T follicular helper cell (primary cell): ENCODE measurements around the gene DYNC2H1.

Experiments used
- DNase-seq: peaks from one replicate; pipeline ENCODE4 v3.0.0-alpha.2; 2020; ENCODE audit warnings: low read depth

DYNC2H1 gene

GRCh38 chr11:103465555-103466140 is 356.4 kb downstream of the DYNC2H1 start:
- no peak for DNase-seq

DNA sequence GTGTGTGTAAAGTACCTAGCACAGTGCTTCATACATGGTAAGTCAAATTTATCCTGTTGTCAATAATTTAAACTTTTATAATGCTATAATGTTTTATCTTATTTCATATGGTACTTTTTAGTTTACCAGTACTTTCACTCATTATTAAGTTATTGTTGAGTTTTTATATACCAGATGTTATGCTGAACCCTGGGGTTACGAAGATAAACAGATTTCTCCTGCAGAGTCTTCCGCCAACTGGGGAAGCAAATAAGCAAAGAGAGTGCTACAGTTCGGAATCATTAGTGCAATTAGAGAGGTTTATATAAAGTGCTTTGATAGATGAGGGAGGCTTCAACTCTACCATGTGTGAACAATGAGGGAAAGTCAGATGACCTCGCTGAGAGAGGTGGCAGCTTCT is 362.3 kb downstream of the DYNC2H1 start:
- no peak for DNase-seq

GRCh38 chr11:103476874-103477273 is 367.6 kb downstream of the DYNC2H1 start:
- no peak for DNase-seq

DNA sequence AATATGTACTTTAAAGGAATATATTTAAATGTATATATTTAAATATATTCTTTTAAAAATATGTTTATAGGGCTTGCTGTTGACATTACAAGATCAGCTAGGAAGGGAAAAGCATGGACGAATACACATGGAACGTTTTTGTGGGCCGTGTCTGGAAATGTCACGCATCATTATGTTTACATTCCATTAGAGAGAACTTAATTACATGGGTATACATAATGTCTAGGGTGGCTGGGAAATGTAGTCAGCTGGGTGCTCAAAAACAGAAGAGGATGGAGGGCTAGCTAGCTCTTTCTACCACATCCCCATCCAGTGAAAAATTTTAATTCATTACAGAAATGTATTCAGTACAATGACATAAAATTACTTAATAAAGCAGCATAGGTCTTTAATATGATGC is 371.2 kb downstream of the DYNC2H1 start:
- DNase-seq = no peak

GRCh38 chr11:103483996-103484395 is 374.8 kb downstream of the DYNC2H1 start:
- DNase-seq = no peak

- DNase-seq = no peak
Observed at GRCh38 chr11:103484545-103484944, 375.3 kb downstream of the DYNC2H1 start.

- no peak for DNase-seq
Observed at GRCh38 chr11:103486604-103487003, 377.4 kb downstream of the DYNC2H1 start.

- no peak for DNase-seq
Observed at GRCh38 chr11:103487113-103487512, 377.9 kb downstream of the DYNC2H1 start.

- no peak for DNase-seq
Observed at GRCh38 chr11:103488031-103488461, 378.8 kb downstream of the DYNC2H1 start.

DNA sequence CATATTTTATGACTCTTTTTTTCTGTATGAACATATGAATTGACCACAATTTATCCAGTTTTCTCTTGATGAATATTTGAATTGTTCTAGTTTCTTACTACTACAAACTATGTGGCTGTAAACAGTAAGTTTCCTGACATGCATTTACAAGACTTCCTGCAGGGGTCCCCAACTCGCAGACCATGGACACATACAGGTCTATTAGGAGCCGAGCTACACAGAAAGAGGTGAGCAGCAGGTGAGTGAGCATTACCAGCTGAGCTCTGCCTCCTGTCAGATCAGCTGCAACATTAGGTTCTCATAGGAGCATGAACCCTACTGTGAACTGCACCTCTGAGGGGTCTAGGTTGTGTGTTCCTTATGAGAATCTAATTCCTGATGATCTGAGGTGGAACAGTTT is 379.4 kb downstream of the DYNC2H1 start:
- DNase-seq = no peak

GRCh38 chr11:103491777-103492176 is 382.6 kb downstream of the DYNC2H1 start:
- DNase-seq = no peak

DNA sequence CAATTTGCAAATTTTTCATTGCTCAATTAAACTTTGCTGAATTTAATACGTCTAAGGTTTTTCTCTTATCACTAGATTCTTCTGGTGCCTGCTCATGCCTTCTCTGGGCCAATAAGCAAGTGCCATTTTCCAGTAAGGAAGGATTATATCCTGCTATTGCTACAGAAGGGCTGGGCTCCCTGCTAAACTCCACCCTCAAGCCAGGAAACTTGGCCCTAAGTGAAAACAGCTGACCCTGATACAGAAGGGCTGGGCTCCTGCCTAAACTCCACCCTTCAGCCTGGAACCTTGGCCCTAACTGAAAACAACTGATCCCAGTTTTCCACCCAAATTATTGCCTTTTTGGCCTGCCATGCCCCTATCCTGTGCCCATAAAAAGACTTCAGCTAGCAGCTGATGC is 385.3 kb downstream of the DYNC2H1 start:
- no peak for DNase-seq

DNA sequence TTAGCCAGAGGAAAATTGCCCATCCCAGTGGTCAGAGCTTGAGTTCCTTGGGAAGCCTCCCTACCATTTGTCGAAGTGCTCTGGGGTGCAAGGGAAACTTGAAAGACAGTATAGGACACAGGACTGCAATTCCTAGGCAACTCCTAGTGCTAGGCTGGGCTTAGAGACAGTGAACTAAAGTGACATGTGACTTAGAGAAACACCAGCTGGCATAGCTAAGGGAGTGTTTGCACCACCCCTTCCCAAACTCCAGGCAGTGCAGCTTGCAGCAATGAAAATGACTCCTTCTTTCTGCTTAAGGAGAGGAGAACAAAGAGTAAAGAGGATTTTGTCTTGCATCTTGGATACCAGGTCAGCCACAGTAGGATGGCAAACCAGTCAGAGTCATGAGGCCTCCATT is 388.0 kb downstream of the DYNC2H1 start:
- DNase-seq = no peak

DNA sequence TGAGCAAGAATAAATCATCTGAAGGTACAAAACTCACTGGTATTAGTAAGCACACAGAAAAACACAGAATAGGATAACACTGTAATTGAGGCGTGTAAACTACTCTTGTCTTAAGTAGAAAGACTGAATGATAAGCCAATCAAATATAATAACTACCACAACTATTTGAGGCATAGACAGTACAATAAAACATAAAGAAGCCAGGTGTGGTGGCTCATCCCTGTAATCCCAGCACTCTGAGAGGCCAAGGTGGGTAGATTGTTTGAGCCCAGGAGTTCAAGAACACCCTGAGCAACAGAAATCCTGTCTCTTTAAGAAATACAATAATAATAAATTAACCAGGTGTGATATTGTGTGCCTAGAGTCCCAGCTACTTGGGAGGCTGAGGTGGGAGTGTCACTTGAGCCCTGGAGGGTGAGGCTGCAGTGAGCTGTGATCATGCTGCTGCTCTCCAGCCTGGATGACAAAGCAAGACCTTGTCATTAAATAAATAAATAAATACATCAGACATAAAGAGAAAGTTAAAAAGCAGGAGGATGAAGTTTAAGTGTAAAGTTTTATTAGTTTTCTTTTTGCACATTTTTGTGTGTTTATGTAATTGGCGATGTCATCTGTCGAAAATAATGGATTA is 390.6 kb downstream of the DYNC2H1 start:
- DNase-seq = no peak

DNA sequence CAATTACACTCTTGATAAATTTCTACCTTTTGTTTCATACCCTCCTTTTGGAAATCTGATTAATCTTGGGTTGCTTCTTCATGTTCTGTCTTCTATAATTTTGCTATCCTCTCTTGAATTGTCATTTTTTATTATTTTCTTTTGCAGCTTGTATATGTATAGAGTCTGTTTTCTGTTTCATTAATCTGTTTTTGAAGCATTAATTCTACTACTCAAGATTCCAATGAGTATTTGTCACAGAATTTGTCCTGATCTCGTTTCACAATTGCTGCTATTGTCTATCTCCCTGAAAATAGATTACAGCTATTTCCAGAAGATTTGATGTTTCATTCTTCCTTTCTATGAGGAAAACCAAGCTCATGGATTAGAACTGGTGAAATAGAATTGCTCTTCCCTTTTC is 406.1 kb downstream of the DYNC2H1 start:
- no peak for DNase-seq

- no peak for DNase-seq
Observed at GRCh38 chr11:103520792-103521191, 411.6 kb downstream of the DYNC2H1 start.

DNA sequence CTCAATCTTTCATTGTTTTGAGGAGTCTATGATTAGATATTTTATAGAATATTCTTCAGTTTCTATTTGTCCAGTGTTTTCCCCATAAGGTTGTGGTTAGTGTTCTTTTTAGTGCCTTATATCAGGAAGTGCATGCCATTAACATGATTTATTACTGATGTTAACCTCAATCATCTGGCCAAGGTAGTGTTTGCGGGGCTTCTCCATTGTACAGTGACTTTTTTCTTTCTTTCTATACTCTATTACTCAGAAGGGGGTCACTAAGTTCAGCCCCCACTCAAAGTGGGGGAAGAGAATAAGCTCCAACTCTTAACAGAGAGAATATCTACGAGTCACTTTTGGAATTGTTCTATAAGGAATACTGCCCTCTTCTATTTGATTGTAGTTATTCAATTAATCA is 415.8 kb downstream of the DYNC2H1 start:
- no peak for DNase-seq

GRCh38 chr11:103528046-103528445 is 418.8 kb downstream of the DYNC2H1 start:
- no peak for DNase-seq

DNA sequence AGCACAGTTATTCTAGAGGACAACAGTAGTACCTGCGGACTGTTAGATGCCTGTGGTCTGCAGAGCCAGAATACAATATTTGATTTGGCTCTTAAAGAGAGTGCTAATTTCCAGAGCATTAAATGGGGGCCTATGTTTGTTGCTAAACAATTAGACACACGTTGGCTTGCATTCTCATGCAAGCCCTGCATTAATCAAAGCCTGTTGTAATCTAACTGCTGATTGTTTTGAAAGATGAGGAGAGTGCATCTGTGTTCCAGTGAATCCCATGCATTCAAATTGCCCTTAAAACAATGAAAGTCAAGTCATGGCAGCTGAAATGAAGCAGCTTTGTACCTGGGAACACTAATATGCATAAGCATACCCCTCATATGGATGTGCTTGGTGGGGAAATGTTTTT is 419.4 kb downstream of the DYNC2H1 start:
- DNase-seq = no peak

DNA sequence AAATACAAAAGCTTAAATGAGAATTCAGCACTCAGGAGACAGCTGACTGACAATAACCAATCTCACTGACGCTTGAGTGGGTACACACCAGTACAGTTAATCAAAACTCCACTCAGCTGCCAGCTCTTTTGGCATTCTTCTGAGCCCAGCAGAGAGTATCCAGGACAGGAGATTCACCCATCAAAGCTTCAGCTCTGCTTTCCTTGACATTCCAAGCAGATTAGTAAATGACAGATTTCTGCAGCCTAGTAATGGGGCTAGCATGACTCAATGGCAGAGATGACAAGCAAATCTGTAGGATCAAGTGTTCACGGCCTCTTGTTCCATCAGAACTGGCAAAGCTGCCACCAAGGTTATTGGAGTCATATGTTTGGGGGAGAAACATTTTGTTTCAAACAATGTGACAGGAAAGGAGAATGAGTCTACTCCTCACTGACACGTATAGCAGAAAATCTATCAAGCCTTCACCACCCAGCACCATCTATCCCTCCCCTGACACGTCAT is 420.0 kb downstream of the DYNC2H1 start:
- DNase-seq = no peak
